ENCODE results near the gene DKC1.
"Not testable (repeated sequence)": the region's sequence is repeated elsewhere in the genome, so short reads cannot be mapped to it uniquely, and the experiment has no call there.

The DKC1 gene

GRCh38 chrX:154821523-154821922, 58.9 kb downstream of the DKC1 start:
- no peaks in the 10 kb centered on the region for H3K79me2 ChIP-seq (ENCODE audit: control insufficient read depth, insufficient read depth, low read length, unreplicated experiment)
- H2AFZ ChIP-seq (ENCODE audit: low read length, unreplicated experiment) = no peak overlapping the region
- no peaks in the 10 kb centered on the region for H3K4me1 ChIP-seq (ENCODE audit: control insufficient read depth, insufficient read depth, low read length, unreplicated experiment)
- H3K36me3 ChIP-seq (ENCODE audit: insufficient read depth, low read length) = no peaks in the 10 kb centered on the region
- no peak overlapping the region for H3K4me3 ChIP-seq (ENCODE audit: low read depth, low read length)
- H3K27ac ChIP-seq (ENCODE audit: low read depth, low read length) = no peak overlapping the region
- no peaks in the 10 kb centered on the region for H3K27me3 ChIP-seq (ENCODE audit: insufficient read depth, low read length)

- Histone ChIP-seq H3K27me3 (ENCODE audit: insufficient read depth, low read length) (no peaks in the 10 kb centered on the region), H3K79me2 (ENCODE audit: control insufficient read depth, insufficient read depth, low read length, unreplicated experiment) (no peaks in the 10 kb centered on the region), H3K4me3 (ENCODE audit: low read depth, low read length) (no peak overlapping the region), H3K27ac (ENCODE audit: low read depth, low read length) (no peak overlapping the region), H2AFZ (ENCODE audit: low read length, unreplicated experiment) (no peak overlapping the region), H3K36me3 (ENCODE audit: insufficient read depth, low read length) (no peaks in the 10 kb centered on the region), H3K4me1 (ENCODE audit: control insufficient read depth, insufficient read depth, low read length, unreplicated experiment) (no peaks in the 10 kb centered on the region)
Observed at GRCh38 chrX:154822029-154822428, 59.4 kb downstream of the DKC1 start.

- Histone ChIP-seq H3K36me3 (ENCODE audit: insufficient read depth, low read length) (no peaks in the 10 kb centered on the region), H3K4me3 (ENCODE audit: low read depth, low read length) (no peak overlapping the region), H3K27ac (ENCODE audit: low read depth, low read length) (no peak overlapping the region), H3K4me1 (ENCODE audit: control insufficient read depth, insufficient read depth, low read length, unreplicated experiment) (no peaks in the 10 kb centered on the region), H2AFZ (ENCODE audit: low read length, unreplicated experiment) (no peak overlapping the region), H3K27me3 (ENCODE audit: insufficient read depth, low read length) (no peaks in the 10 kb centered on the region), H3K79me2 (ENCODE audit: control insufficient read depth, insufficient read depth, low read length, unreplicated experiment) (no peaks in the 10 kb centered on the region)
Observed at GRCh38 chrX:154824638-154825037, 62.0 kb downstream of the DKC1 start.

GRCh38 chrX:154825586-154825985, 62.9 kb downstream of the DKC1 start:
- H3K4me1 ChIP-seq (ENCODE audit: control insufficient read depth, insufficient read depth, low read length, unreplicated experiment); H3K79me2 ChIP-seq (ENCODE audit: control insufficient read depth, insufficient read depth, low read length, unreplicated experiment); H3K27me3 ChIP-seq (ENCODE audit: insufficient read depth, low read length); H3K4me3 ChIP-seq (ENCODE audit: low read depth, low read length); H3K27ac ChIP-seq (ENCODE audit: low read depth, low read length); H2AFZ ChIP-seq (ENCODE audit: low read length, unreplicated experiment); H3K36me3 ChIP-seq (ENCODE audit: insufficient read depth, low read length): not testable (repeated sequence)

Data from ACC112 (cell line).